Mucosa of stomach (tissue), 1 donor: ENCODE data around the gene TMEM119.

Experiments used
- H3K27me3 ChIP-seq: one replicate; pipeline ENCODE4 v1.7.0; 2013; ENCODE audit warnings: mild to moderate bottlenecking, low read length; ENCODE audit not compliant: control insufficient read depth, insufficient read depth
- H3K36me3 ChIP-seq: one replicate; pipeline ENCODE4 v1.7.0; 2013; ENCODE audit warnings: low read length; ENCODE audit not compliant: control insufficient read depth, insufficient read depth
- H3K4me1 ChIP-seq: one replicate; pipeline ENCODE4 v1.7.0; 2013; ENCODE audit warnings: mild to moderate bottlenecking, low read length; ENCODE audit not compliant: control insufficient read depth, insufficient read depth
- H3K4me3 ChIP-seq: one replicate; pipeline ENCODE4 v1.7.0; 2013; ENCODE audit warnings: low read length
- H3K9ac ChIP-seq: one replicate; pipeline ENCODE4 v1.7.0; 2013; ENCODE audit warnings: mild to moderate bottlenecking, low read length, moderate library complexity
- H3K9me3 ChIP-seq: one replicate; pipeline ENCODE4 v1.7.0; 2013; ENCODE audit warnings: mild to moderate bottlenecking, low read length, moderate library complexity; ENCODE audit not compliant: control insufficient read depth
- donor health status: Pancreatic carcinoma.

TMEM119 gene

DNA sequence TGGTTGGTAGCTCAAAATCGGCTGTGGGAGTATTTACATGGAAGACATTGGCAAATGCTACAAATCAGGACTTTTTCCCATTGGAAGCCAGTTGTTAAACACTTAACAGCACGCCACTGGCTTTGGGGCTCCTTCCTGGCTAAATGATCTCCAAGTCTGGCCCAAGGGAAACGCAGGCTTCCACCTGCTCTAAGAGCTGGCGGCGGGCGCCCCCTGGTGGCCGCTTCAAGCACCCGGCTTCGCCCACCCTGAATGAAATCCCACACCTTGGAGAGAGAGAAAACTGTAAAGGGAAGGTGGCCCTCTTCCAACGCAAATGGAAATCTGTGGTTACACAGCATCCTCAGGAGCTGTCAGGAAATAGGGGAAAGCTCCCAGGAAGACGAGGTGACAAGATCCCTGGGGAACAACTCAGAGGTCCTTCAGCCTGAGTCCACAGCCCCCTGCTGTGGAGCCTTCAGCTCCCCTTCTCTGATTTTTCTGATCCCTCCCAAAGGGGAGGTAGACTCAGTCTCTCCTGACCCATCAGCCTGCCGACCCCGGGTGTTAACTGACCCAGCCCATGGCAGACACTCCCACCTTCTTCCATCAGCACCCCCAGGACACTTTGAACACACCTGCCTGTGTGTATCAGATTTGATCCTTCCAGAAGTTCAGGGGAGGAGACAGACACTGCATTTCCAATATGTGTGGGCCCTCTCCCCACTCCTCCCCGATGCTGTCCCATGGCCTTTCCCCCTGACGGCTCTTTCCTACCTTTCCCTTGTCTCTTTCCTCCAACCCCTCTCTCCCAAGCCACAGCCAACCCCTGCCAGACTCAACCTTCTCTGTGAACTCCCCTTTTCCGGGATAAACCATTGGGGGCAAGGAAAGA is 20.4 kb upstream of the TMEM119 start:
- Histone ChIP-seq H3K9ac (no peak overlapping the region), H3K4me3 (no peak overlapping the region), H3K27me3 (peaks cover 8% of the 10 kb centered on the region), H3K9me3 (no peaks in the 10 kb centered on the region), H3K4me1 (peaks cover 6% of the 10 kb centered on the region), H3K36me3 (no peaks in the 10 kb centered on the region)

DNA sequence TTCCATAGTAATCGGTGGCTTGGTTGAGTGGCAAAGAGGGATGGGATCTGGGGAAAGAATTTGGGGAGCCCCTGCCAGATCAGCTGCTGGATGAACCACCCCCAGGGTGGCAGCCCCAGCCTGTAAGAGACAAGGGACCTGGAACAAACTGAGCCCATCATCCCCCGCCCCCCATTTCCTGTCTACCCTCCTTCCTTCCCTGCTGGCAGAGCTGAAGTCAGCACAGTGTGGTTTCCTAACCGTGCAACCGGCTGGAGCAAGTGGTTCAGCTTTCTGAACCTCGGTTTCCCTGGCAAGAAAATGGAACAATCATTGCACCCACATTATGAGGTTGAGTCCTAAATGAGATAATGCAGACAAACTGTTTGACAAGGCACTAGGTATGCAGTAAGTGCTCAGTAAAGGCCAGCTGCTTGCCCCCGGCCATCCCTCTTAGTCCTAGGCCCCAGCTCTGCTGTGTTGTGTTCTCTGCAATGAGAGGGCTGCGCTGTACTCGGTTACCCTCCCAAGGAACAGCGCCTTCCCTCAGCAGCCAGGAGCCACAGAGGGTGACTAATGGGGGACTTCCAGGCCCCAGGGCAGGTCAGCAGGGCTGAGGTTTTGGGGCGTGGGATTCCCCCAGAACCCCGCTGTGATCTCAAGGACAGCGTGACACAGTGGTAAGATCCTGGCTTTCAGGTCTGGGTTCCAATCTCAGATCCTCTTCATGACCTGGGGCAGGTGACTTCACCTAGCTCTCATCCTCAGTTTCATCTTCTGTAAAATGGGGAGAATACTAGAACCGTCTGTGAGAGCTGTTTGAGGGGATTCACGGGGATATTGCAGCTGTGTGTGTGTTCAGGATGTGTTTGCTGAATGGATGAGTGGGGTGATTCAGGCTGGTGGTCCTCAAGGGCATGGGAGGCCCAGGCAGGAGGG is 19.3 kb upstream of the TMEM119 start:
- H3K36me3 ChIP-seq = no peaks in the 10 kb centered on the region
- no peak overlapping the region for H3K9ac ChIP-seq
- H3K9me3 ChIP-seq = no peaks in the 10 kb centered on the region
- H3K4me1 ChIP-seq = peaks cover 6% of the 10 kb centered on the region
- no peak overlapping the region for H3K4me3 ChIP-seq
- H3K27me3 ChIP-seq = peaks cover 8% of the 10 kb centered on the region

- H3K4me3 ChIP-seq = no peak overlapping the region
- H3K36me3 ChIP-seq = no peaks in the 10 kb centered on the region
- no peak overlapping the region for H3K9ac ChIP-seq
- H3K4me1 ChIP-seq = peaks cover 6% of the 10 kb centered on the region
- peaks cover 8% of the 10 kb centered on the region for H3K27me3 ChIP-seq
- H3K9me3 ChIP-seq = no peaks in the 10 kb centered on the region
Measured at GRCh38 chr12:108616359-108616758, 18.5 kb upstream of the TMEM119 start.

DNA sequence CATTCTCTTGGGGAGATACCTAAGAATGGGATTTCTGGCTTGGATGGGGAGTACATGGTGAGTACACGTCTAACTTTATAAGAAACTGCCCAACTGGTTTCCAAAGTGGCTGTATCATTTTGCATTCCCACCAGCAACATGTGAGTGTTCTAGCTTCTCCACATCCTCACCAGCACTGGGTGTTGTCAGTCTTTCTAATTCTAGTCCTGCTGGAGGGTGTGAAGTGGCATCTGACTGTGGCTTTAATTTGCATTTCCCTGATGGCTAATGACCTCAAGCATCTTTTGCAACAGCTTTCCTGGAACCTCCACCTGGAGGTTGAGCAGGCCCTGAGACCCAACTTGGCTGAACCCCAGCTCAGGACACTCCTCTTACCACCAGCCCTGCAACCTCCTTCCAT is 18.0 kb upstream of the TMEM119 start:
- Histone ChIP-seq H3K27me3 (peaks cover 8% of the 10 kb centered on the region), H3K9ac (no peak overlapping the region), H3K9me3 (no peaks in the 10 kb centered on the region), H3K36me3 (no peaks in the 10 kb centered on the region), H3K4me1 (peaks cover 6% of the 10 kb centered on the region), H3K4me3 (no peak overlapping the region)

DNA sequence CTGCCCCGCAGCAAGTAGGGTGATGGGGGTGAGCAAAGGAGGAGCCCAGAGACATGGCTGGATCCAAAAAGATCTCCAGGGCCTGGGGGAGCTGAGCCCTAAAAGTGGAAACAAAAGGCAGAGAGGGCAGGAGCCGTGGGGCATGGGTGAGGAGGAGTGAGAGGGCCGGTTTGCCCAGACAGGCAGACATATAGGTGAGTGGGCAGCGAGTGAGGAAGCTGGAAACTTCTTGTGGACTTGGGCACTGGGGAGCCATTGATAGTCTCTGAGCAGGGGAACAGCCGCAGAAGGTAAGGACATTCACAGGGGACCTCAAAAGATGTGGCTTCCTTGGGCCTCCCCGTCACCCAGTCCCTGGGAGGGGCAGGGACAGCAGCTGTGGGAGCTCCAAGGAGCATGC is 16.8 kb upstream of the TMEM119 start:
- H3K4me1 ChIP-seq = peaks cover 6% of the 10 kb centered on the region
- peaks cover 5% of the 10 kb centered on the region for H3K27me3 ChIP-seq
- no peak overlapping the region for H3K9ac ChIP-seq
- H3K9me3 ChIP-seq = no peaks in the 10 kb centered on the region
- H3K4me3 ChIP-seq = no peak overlapping the region
- no peaks in the 10 kb centered on the region for H3K36me3 ChIP-seq

DNA sequence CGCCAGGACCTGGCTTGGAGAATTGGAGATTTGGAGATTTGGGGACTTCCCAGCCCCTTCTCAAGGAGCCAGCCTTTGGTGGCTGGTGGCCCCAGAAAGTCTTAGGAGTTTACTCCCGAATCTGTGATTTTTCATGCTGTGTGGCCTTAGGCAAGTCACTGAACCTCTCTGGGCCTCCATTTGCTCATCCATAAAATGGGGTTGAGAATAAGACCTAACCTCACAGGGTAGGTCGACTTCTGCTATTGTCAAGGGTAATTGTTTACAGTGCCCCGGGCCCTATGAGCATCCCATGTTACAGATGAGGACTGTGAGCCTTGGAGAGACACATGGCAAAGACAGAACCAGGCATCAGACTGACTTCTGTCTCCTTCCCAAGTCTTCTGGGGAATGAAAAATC is 16.2 kb upstream of the TMEM119 start:
- peaks cover 6% of the 10 kb centered on the region for H3K4me1 ChIP-seq
- no peaks in the 10 kb centered on the region for H3K9me3 ChIP-seq
- H3K36me3 ChIP-seq = no peaks in the 10 kb centered on the region
- H3K4me3 ChIP-seq = no peak overlapping the region
- no peak overlapping the region for H3K9ac ChIP-seq
- peaks cover 4% of the 10 kb centered on the region for H3K27me3 ChIP-seq

DNA sequence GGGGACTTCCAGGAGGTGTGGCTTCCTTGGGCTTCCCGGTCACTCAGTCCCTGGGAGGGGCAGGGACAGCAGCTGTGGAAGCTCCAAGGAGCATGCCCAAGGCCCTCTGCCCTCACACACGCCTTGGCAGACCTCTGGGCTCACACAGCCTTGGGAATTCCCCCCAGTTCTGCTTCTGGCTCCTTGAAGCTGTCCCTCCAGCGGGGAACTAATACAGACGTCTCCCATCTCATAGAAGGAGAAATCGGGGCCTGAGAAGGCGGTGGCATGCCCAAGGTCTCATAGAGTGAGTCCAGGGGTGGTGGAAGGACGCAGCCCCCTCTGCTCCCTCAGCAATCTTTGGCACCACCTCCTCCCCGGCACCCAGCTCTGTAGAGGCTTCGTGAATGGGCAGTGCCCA is 15.7 kb upstream of the TMEM119 start:
- no peaks in the 10 kb centered on the region for H3K9me3 ChIP-seq
- H3K4me1 ChIP-seq = peaks cover 6% of the 10 kb centered on the region
- H3K9ac ChIP-seq = no peak overlapping the region
- H3K27me3 ChIP-seq = peaks cover 3% of the 10 kb centered on the region
- H3K36me3 ChIP-seq = no peaks in the 10 kb centered on the region
- H3K4me3 ChIP-seq = no peak overlapping the region

GRCh38 chr12:108612788-108613282 is 15.0 kb upstream of the TMEM119 start:
- Histone ChIP-seq H3K36me3 (no peaks in the 10 kb centered on the region), H3K9ac (no peak overlapping the region), H3K4me3 (no peak overlapping the region), H3K9me3 (no peaks in the 10 kb centered on the region), H3K4me1 (no peaks in the 10 kb centered on the region), H3K27me3 (no peaks in the 10 kb centered on the region)

DNA sequence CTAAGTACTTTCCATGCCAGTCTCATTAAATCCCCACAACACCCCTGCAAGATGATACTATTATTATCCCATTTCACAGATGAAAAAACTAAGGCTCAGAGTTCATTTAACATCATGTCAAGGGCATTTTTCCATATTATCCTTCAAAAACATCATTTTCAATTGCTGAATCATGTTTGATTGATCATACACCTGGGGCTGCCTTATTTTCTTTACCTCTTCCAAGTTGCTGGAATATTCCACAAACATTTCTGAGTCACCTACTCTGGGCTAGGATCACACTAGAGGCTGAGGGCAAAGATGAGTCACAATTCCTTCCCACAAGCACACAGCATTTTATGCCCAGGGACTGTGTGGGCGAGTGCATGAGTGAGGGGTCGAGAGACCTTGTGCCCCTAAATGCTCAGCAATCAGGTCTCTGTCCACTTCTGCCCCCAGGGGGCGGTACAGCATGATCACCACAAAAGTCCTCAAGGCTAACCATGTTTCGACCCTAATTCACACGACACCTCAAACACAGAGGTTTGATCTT is 14.1 kb upstream of the TMEM119 start:
- no peaks in the 10 kb centered on the region for H3K27me3 ChIP-seq
- H3K9me3 ChIP-seq = no peaks in the 10 kb centered on the region
- H3K4me1 ChIP-seq = no peaks in the 10 kb centered on the region
- H3K36me3 ChIP-seq = no peaks in the 10 kb centered on the region
- H3K4me3 ChIP-seq = no peak overlapping the region
- H3K9ac ChIP-seq = no peak overlapping the region

DNA sequence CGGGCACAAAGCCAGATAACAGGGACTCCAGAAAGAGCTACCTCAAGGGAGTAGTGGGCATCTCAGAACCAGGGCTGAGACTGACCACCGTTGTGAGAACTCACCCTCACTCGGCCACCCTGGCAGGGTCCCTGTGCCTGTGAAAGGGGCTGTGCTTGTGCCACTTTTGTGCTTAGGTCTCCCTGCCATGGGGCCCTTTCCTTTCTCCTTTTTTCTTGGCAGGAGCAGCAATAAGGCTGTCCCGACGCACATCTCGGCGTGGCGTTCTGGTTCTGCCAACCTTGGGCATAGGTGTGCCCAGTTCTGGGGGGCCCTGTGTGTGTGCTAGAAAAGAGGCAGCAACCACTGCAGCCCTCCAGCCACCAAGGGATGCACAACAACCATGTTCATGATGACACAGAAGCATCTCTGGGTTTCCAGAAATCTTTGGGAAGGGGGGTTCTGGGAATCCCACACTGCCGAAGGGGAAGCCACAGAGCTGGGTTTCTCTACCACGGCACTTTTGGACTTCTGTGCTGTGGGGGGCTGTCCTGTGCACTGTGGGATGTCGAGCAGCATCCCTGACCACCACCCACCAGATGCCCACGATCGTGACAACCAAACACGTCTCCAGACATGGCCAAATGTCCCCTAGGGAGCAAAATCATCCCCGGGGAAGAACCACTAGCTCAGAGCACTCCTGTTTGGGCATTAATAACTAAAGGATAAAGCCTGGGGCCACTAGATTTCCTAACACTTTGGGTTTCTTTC is 13.1 kb upstream of the TMEM119 start:
- Histone ChIP-seq H3K36me3 (no peaks in the 10 kb centered on the region), H3K4me1 (no peaks in the 10 kb centered on the region), H3K9ac (no peak overlapping the region), H3K4me3 (no peak overlapping the region), H3K27me3 (no peaks in the 10 kb centered on the region), H3K9me3 (no peaks in the 10 kb centered on the region)

DNA sequence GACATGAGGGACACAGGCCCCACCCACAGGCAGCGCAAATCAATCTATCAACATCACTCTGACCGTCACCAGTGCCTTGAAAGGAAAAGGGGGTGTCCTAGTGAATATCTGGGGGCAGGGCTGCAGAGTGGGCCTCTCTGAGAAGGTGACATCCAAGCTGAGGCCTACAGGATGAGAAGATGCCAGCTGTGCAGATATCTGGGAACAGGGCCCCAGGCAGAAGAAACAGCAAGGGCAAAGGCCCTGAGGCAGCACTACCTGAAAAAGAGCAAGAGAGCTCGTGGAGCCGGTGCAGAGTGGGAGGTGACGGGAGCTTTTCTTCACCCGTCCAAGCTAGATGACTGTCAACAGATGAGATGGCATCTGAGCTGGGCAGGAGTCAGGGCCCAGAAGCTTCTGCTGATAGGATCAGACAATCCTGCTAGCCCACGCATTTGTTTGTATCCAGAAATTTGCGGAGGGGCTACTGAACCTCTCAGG is 12.5 kb upstream of the TMEM119 start:
- Histone ChIP-seq H3K4me3 (no peak overlapping the region), H3K9me3 (no peaks in the 10 kb centered on the region), H3K9ac (no peak overlapping the region), H3K27me3 (no peaks in the 10 kb centered on the region), H3K4me1 (no peaks in the 10 kb centered on the region), H3K36me3 (no peaks in the 10 kb centered on the region)
